A673 (cell line): ENCODE results near the gene IARS1. TPM values are rescaled to one million over a fixed set of nuclear protein-coding genes. Genes with fewer than 3 reads are reported as not detected.

Experiments
- BruUV-seq: library from RNA; stranded (reverse); fragments of 400-500 nt; replicated peaks from 2 replicates; lab custom pipeline; 2021; lab: Mats Ljungman, UMichigan
- CTCF ChIA-PET: fragments of 300-600 bp; sonication (Branson Sonifier 250); formaldehyde crosslinking; loops from one replicate; lab custom pipeline; 2022; ENCODE audit warnings: antibody characterized with exemption; lab: Charles Lee
- POLR2A ChIA-PET: fragments of 300-600 bp; sonication (Branson Sonifier 250); formaldehyde crosslinking; loops from one replicate; lab custom pipeline; 2022; ENCODE audit warnings: antibody characterized with exemption; ENCODE audit not compliant: low non-redundant PET; lab: Charles Lee
- DNase-seq: peaks from one replicate; pipeline ENCODE4 v3.0.0-alpha.2; 2015; ENCODE audit warnings: low spot score
- H3K27ac ChIP-seq: fragments of 200-600 bp; sonication (generic); 2 replicates; pipeline ENCODE4 v1.5.1; 2016; ENCODE audit warnings: mixed run types, low read depth, mild to moderate bottlenecking, mixed read lengths, antibody characterized with exemption, low read length; ENCODE audit not compliant: poor library complexity, severe bottlenecking
- H3K27me3 ChIP-seq: fragments of 200-600 bp; sonication (generic); replicated peaks from 2 replicates; pipeline ENCODE4 v1.6.1; 2017; ENCODE audit warnings: mixed run types, low read depth, mild to moderate bottlenecking, mixed read lengths, antibody characterized with exemption, low read length; ENCODE audit not compliant: insufficient read depth, poor library complexity
- H3K36me3 ChIP-seq: fragments of 200-600 bp; sonication (generic); 2 replicates; pipeline ENCODE4 v1.6.1; 2016; ENCODE audit warnings: mixed run types, mild to moderate bottlenecking, mixed read lengths, antibody characterized with exemption, low read length; ENCODE audit not compliant: insufficient read depth, poor library complexity, severe bottlenecking
- H3K4me1 ChIP-seq: fragments of 200-600 bp; sonication (generic); 2 replicates; pipeline ENCODE4 v1.6.1; 2017; ENCODE audit warnings: mixed run types, mild to moderate bottlenecking, mixed read lengths, antibody characterized with exemption, low read length; ENCODE audit not compliant: insufficient read depth, poor library complexity, severe bottlenecking
- H3K4me3 ChIP-seq: fragments of 200-600 bp; sonication (generic); 2 replicates; pipeline ENCODE4 v1.5.1; 2016; ENCODE audit warnings: low read depth, mixed run types, mild to moderate bottlenecking, mixed read lengths, low read length; ENCODE audit not compliant: poor library complexity, severe bottlenecking
- H3K9me3 ChIP-seq: fragments of 200-600 bp; sonication (generic); 2 replicates; pipeline ENCODE4 v1.6.1; 2016; ENCODE audit warnings: mixed run types, low read depth, mild to moderate bottlenecking, mixed read lengths, antibody characterized with exemption, low read length; ENCODE audit not compliant: poor library complexity, severe bottlenecking
- EZH2 ChIP-seq: fragments of 200-600 bp; sonication (generic); IDR thresholded peaks from 2 replicates; pipeline ENCODE4 v1.6.1; 2017; ENCODE audit warnings: borderline replicate concordance, low read depth, mild to moderate bottlenecking, mixed read lengths, antibody characterized with exemption, low read length; ENCODE audit not compliant: poor library complexity, severe bottlenecking
- intact Hi-C: fragments of 100-400 bp; cut with micrococcal nuclease; formaldehyde crosslinking; loops from one replicate; pipeline ENCODE4 v1.10.0; 2022; ENCODE audit not compliant: unreplicated experiment
- total RNA-seq: library from RNA; stranded (reverse); gene quantifications from 2 replicates; pipeline ENCODE4 v1.2.3, GENCODE V29; 2021
- TF ChIP-seq, protein P1 (sequence below): fragments of 300-800, 200-600 bp; sonication (generic); conservative IDR thresholded peaks from 2 replicates; pipeline ENCODE4 v1.5.1; 2017; ENCODE audit warnings: low read depth, mild to moderate bottlenecking, antibody characterized with exemption, low read length, moderate library complexity, mixed read lengths

Gene IARS1
- total RNA-seq, 1 experiment from 2014 or later, result 273 TPM

DNA sequence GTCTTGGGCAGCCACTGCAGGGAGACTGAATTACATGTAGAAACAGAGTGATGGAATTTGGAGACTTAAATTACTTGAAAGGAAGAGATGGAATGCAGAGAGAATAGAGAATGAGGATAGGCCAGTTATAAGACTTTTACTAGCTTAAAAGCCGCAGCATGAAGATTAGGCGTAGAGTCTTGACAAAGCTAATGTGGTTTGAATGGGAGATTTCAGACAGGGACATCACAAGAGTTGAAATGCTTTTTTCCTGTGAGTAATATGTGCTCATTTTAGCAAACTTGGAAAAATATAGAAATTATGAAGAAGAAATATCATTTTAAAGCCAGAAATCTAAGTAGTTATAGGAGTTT, 39.8 kb upstream of the IARS1 start:
- TF ChIP-seq EZH2, result no peak
- TF ChIP-seq, protein P1, sequence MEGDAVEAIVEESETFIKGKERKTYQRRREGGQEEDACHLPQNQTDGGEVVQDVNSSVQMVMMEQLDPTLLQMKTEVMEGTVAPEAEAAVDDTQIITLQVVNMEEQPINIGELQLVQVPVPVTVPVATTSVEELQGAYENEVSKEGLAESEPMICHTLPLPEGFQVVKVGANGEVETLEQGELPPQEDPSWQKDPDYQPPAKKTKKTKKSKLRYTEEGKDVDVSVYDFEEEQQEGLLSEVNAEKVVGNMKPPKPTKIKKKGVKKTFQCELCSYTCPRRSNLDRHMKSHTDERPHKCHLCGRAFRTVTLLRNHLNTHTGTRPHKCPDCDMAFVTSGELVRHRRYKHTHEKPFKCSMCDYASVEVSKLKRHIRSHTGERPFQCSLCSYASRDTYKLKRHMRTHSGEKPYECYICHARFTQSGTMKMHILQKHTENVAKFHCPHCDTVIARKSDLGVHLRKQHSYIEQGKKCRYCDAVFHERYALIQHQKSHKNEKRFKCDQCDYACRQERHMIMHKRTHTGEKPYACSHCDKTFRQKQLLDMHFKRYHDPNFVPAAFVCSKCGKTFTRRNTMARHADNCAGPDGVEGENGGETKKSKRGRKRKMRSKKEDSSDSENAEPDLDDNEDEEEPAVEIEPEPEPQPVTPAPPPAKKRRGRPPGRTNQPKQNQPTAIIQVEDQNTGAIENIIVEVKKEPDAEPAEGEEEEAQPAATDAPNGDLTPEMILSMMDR, result no peak
- no peak overlapping the region for H3K27ac ChIP-seq
- no TSS peak for BruUV-seq
- ChIA-PET CTCF (no interaction called here), POLR2A (interaction anchor here (0.5 kb wide), 1 partner anchor 24 kb away, joined by 3 read pairs; no protein-coding TSS in a partner anchor)
- peaks cover 1% of the 10 kb centered on the region for H3K36me3 ChIP-seq
- H3K4me3 ChIP-seq, result no peak overlapping the region
- H3K9me3 ChIP-seq, result no peaks in the 10 kb centered on the region
- no peaks in the 10 kb centered on the region for H3K27me3 ChIP-seq
- no peak for DNase-seq
- intact Hi-C loops, result no loop called here
- H3K4me1 ChIP-seq, result peaks cover 3% of the 10 kb centered on the region

DNA sequence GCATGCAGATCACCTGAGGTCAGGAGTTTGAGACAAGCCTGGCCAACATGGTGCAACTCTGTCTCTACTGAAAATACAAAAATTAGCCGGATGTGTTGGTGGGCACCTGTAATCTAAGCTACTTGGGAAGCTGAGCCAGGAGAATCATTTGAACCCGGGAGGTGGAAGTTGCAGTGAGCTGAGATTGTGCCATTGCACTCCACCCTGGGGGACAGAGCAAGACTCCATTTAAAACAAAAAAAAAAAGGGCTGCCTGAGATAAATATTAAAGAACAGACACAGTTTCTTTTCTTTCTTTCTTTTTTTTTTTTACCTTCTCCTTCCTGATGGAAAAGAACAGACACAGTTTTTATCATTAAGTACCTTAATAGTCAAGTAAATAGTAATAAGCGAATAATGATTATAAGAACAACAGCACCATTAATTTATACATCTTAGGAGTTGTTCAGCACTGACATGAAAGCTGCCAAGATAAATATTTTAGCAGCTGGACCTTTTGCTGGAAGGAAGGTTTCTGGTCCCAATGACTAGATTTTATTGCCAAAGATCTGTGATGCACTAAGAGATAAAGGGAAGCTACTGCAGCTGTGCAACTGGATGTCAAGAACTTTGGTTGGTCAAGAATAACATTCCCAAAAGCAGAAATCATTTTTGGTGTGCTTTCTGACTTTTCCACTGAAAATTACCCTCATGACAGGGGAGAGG, 39.2 kb upstream of the IARS1 start:
- no peaks in the 10 kb centered on the region for H3K27me3 ChIP-seq
- no TSS peak for BruUV-seq
- POLR2A ChIA-PET, result interaction anchor here (0.5 kb wide), 1 partner anchor 25 kb away, joined by 3 read pairs; no protein-coding TSS in a partner anchor
- intact Hi-C loops, result no loop called here
- DNase-seq, result no peak
- H3K36me3 ChIP-seq, result no peaks in the 10 kb centered on the region
- TF ChIP-seq EZH2, result no peak
- TF ChIP-seq, protein P1, result no peak
- no peak overlapping the region for H3K4me3 ChIP-seq
- H3K9me3 ChIP-seq, result no peaks in the 10 kb centered on the region
- CTCF ChIA-PET, result no interaction called here
- peaks cover 4% of the 10 kb centered on the region for H3K4me1 ChIP-seq
- no peak overlapping the region for H3K27ac ChIP-seq

DNA sequence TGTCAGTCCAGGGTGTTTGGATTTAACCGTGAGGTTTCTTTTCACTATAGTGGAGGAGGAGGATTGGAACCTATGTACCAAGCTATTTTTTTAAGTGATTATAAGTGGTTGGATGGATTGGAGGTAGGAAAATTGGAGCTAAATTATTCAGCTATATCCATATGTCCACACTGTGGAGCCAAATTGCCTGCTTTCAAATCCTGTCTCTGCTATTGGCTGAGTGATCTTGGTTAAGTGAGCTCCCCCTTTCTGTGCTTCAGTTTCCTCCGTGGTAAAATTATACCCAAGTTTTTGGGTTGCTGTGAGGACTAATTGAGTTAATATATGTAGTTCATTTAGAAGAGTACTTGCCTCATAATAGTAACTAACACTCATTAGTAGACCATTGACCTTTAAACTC, 34.7 kb upstream of the IARS1 start:
- H3K27ac ChIP-seq, result no peak overlapping the region
- ChIA-PET POLR2A (no interaction called here), CTCF (interaction anchor here (0.7 to 1.4 kb wide), 8 partner anchors 27 to 463 kb away, joined by 3 to 13 read pairs (median 4); no protein-coding TSS in a partner anchor)
- intact Hi-C loops, result loop anchor here (1.0 to 10.0 kb wide), 3 partner anchors 109 to 467 kb away; no protein-coding TSS in a partner anchor
- peak; percentile 68 for DNase-seq
- no TSS peak for BruUV-seq
- no peaks in the 10 kb centered on the region for H3K9me3 ChIP-seq
- H3K4me3 ChIP-seq, result no peak overlapping the region
- peaks cover 11% of the 10 kb centered on the region for H3K4me1 ChIP-seq
- peaks cover under 1% of the 10 kb centered on the region for H3K36me3 ChIP-seq
- TF ChIP-seq, protein P1, result peak; percentile 47
- TF ChIP-seq EZH2, result no peak
- H3K27me3 ChIP-seq, result no peaks in the 10 kb centered on the region
